NCI-H510A (cell line): ENCODE data around the gene LEF1.
A peak's percentile ranks its signal among the peaks of the same experiment; 100 is the strongest.
"Not testable (repeated sequence)": the region's sequence is repeated elsewhere in the genome, so short reads cannot be mapped to it uniquely, and the experiment has no call there.

ENCODE experiments used
- DNase-seq: peaks from one replicate; lab custom pipeline; 2025; lab: John Stamatoyannopoulos, UW

LEF1 gene

DNA sequence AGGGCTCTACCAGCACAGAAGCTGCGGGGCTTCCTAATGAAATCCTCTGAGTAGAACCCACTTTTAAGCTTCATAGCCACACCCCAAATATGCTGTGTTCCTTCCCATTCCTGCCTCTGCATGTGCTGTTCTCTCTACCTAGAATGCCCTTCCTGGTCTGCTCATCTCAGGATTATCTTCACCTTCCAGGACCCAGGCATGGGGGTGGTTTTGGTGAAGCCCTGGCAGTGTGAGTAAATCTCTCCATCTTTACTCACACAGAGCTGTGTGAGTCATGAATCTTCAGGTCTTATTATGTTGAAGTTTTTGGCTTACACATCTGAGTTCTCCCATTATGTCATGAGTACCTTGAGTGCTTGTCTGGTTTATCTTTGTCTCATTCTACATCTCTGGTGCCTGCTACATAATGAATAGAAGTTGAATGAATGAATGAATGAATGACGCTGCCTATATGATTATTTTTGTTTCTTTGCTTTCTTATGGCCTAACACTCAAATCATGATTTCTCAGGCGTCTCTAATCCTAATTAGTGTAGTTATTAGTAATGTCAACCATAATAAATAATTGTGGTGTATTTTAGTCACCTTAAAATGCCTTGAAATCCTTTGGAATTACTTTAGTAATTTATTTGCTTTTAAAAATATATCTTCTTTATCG is 137.2 kb downstream of the LEF1 start:
- no peak for DNase-seq

DNA sequence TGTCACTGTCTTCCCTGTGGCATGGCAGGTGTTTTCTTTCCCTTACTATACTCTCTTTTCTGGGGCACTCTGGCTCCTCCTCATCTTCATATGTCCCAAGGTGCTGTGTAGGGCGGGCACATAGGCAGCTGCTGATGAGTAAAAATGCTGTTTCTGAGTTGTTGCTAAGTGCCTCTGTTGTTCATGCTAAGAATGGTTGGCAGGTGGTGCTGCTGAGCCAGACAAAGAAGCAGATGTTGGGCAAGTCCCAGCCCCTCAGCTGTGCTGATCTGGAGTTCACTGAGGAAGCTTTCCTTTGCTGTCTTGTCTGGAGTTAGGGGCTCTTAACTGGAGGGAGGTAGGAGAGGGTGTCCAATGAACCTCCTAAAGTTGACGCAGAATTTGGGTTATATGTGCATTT is 138.4 kb downstream of the LEF1 start:
- DNase-seq, result peak; percentile 43

GRCh38 chr4:108029731-108030130 is 139.0 kb downstream of the LEF1 start:
- DNase-seq, result no peak

DNA sequence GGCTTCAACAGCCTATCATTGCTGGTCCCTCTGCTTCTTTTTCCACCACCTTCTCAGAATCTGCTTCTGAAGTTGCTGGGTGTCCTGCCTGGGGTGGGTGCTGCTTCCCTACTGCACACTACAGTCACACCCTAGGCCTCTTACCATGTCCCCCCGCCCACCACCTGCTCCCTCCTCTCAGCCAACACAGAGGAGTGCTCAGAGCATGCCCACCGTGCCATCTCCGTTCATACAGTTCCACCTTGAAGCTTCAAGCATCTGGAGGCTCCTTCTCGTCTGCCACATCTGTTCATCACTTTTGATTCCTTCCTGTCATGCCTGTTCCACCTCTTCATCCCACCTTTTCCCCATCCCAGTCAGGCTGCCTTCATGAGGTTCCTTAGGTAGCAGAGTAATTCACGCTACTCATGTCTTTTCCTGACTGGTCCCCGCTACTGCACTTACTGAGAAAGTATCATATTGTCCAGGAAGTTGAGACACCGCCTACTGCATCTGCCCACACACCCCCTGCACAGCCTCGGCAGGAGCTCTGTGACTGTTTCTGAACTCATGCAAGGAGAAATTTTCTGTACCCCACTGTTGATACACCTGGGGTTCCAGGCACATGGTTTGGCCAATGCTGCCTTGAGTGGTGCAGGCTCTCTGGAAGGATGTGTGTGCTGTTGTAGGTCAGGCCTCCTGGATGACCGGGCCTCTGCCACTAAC is 139.6 kb downstream of the LEF1 start:
- DNase-seq, result no peak

DNA sequence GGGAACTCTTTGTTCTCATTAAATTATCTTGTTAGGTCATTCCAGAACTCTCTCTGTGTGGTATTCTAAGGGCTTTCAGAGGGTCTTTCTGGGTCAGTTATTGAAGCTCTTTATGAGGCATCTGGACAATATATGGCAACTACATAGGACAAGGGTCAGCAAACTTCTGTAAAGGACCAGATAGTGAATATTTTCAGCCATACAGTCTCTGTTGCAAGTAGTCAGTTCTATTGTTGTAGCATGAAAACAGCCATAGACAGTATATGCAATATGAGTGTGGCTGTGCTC is 143.9 kb downstream of the LEF1 start:
- DNase-seq, result no peak

DNA sequence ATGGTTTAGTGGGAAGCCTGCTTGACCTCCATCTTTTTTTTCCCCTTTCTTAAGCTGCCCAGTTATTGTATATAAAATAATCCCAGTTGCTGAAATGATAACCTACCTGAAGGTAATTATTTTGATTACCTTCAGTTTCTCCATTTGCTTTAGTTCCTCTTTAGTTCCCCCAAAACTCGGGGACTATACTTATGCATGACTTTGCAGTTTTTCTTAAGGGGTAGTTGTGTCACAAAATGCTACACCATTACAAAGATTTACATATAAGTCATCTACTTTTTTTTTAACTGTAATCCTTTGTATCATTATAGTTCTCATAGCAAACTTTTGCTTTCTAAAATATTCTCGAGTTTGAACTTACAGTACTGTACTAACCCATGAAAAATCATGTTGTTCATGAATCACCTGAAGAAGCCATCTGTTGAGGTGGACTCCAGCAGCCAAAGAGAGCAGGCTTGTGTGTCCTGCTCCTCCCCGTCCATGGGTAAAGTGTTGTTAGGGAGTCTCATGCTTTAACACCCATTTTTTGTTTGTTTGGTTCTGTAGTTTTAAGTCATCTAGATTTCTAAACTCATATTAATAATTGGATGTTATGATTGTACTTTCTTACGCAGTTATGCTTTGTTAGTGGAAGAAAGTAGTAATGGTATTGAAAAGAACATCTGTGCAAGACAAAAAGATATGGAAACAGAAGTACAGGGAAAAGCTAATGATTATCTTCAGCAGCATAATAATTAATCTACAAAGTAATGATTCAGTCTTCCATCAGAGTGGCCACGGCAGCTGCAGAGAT is 144.5 kb downstream of the LEF1 start:
- no peak for DNase-seq

GRCh38 chr4:108018884-108019187 is 149.9 kb downstream of the LEF1 start:
- DNase-seq, result no peak

DNA sequence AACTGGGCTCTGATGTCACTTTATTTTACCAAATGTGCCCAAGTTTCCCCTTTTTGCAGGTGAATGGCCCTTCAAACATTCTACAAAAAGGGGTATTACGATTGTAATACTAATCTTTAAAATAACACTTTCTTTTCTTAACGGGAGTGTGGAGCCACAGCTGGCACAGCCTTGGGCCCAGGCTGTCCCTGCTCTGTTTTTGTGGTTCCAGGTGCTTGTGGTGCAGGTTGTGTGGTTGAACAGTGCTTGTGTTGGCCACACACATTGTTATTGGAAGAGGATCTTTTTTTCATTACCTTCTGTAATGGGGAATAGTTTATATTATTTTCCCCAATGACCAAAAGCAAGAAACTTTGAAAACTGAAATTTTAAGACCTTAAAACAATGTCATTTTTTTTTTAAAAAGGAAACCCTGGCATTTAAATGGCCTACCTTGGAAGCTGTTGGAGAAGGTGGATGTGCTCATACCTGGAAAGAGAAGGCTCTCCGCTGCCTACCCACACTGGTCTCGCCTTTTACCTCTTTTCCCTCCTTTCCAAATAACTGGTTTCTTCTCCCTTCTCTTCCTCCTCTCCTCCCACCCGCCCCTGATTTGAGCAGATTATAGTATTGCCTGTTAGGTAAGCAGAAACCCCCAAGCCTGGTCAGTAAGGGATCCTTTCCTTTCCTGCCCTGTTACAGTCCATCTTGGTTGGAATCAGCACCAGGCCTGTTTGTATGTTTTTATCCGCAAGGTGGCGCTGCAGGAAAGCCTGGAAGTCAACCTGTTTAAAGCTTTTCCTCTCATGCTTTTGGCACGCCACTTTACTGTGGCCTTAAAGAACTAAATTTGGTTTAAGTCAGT is 150.5 kb downstream of the LEF1 start:
- DNase-seq, result peak; percentile 3

GRCh38 chr4:108013955-108014354 is 154.8 kb downstream of the LEF1 start:
- no peak for DNase-seq

- no peak for DNase-seq
Measured at GRCh38 chr4:108013327-108013726, 155.4 kb downstream of the LEF1 start.

GRCh38 chr4:108012382-108012781 is 156.3 kb downstream of the LEF1 start:
- DNase-seq, result not testable (repeated sequence)

GRCh38 chr4:108010167-108010566 is 158.6 kb downstream of the LEF1 start:
- DNase-seq, result no peak

- no peak for DNase-seq
Measured at GRCh38 chr4:108008721-108009120, 160.0 kb downstream of the LEF1 start.

DNA sequence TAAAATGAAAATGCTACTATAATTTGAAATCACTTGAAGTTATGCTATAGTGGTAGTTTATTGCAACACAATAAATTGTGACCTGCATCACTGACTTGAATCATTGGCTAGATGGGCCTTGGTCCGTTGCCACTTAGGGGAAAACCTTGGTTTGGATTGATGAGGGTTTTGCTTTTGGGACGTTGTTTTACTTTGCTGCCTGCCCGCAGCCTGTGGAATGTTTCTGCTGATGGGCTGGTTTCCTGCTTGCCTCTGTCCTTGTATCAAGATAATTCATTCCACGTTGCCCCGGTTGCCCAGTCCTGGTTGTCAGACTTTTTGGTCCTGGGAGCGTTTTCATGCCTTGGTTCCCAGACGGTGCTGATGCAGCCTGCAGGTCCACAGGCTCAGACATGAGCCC is 160.7 kb downstream of the LEF1 start:
- no peak for DNase-seq

GRCh38 chr4:108006361-108006760 is 162.4 kb downstream of the LEF1 start:
- DNase-seq, result no peak

GRCh38 chr4:108005807-108006206 is 162.9 kb downstream of the LEF1 start:
- no peak for DNase-seq

DNA sequence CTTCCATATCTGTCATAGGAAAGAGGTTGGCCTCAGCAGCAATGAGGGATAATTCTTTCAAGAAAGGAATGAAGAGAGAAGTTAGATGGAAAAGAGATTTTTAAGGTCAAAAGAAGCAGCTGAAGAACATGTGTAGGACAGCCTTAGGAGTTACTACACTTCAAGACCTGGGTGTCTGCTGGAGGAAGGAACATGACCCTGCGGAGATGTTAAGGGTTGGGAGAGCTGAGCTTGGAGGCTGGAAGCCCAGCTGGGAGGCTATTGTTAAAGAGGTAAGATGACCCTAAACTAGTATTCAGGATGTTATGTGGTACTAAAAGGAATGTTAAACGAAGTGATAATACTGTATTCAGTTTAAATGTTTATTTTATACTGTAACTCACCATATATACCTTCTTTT is 164.1 kb downstream of the LEF1 start:
- DNase-seq, result no peak

DNA sequence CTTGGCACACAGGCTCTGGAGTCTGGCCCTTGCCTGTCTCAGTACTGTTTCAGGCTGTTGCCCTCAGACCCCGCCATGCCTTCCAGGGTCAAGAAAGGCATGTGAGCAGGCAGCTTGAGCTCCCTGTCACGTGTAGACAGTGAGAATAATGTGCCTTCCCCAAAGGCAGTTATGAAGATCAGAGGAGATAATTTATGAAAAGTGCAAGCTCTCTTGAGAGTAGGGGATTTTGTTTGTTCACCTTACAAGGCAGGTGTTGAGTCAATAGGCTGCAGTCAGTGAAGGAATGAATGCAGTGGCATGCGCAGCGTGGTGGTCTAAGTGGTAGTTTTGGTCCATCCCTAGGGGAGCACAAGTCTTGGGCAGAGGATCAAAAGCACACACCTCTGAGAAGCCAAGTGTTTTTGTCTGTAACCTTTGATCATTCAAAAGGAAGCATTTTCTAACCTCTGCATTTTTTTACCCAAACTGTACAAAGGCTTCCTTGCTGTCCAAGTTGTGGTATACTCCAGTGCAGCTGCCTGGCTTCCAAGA is 164.7 kb downstream of the LEF1 start:
- no peak for DNase-seq

DNA sequence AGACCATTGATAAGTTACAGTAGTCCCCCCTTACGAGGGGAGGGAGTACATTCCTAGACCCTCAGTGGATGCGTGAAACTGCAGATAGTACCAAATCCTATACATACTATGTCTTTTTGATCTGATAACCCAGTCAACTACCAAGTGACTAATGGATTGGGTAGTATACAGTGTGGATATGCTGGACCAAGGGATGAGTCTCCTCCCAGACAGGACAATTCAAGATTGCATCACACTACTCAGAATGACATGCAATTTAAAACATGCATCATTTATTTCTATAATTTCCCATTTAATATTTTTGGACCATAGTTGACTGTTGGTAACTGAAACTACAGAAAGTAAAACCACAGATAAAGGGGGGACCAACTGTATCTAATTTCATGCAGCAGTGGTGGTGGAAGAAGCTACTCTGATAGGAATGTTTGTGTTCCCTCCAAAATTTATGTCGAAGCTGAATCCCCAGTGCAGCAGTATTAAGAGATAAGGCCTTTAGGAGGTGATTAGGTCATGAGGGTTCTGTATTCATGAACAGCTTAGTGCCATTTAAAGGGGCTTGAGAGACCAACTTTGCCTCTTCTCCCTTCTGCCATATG is 167.1 kb downstream of the LEF1 start:
- DNase-seq, result no peak

- DNase-seq, result no peak
Measured at GRCh38 chr4:107999932-108000539, 168.7 kb downstream of the LEF1 start.

DNA sequence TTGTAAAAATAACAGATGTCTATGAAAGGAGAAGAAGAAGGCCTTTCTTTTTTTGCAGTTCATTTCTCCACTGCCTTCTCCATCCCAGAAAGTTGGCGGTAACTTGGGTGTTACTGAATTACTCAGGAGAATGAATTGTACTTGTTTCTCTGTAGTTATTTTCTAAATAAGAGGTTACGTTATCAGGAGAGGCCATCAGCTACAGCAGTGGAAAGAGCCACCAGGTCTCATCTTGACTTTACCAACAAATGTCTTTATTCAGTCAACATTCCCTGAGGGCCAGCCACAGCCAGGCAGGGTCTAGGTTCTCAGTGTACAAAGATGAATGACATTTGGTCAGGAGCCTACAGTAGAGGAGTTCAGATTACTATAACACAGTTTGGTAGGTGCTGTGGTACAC is 170.9 kb downstream of the LEF1 start:
- DNase-seq, result no peak
